CD14-positive monocyte (primary cell): Measurements from ENCODE around the gene URM1. TPM values are rescaled to one million over a fixed set of nuclear protein-coding genes. Genes with fewer than 3 reads are reported as not detected.

Source experiments
- DNase-seq, 3 donors: peaks; one replicate each; pipeline ENCODE4 v3.0.0-alpha.2; 2011 to 2022
- H2AFZ ChIP-seq: 2 replicates; pipeline ENCODE4 v1.6.0; 2012; ENCODE audit warnings: mild to moderate bottlenecking, low read depth, low read length, inconsistent platforms; ENCODE audit not compliant: insufficient read depth, poor library complexity, severe bottlenecking
- H3K27ac ChIP-seq, 2 donors: 1 replicate in 1 of 2; 2 replicates in 1 of 2; pipeline ENCODE4 v1.5.1; 2012 to 2013; ENCODE audit warnings: low read length in 2 of 2, control low read depth in 1 of 2, inconsistent platforms in 1 of 2, low read depth in 1 of 2, mild to moderate bottlenecking in 1 of 2
- H3K27me3 ChIP-seq, 2 donors: one replicate each; pipeline versions ENCODE4 v1.6.0 to v1.6.1; 2011 to 2013; ENCODE audit warnings: low read length in 2 of 2; ENCODE audit not compliant: control insufficient read depth in 2 of 2, insufficient read depth in 2 of 2
- H3K36me3 ChIP-seq, 2 donors: replicated peaks in 1 of 2; 1 replicate in 1 of 2; 2 replicates in 1 of 2; pipeline versions ENCODE4 v1.5.1 to v1.6.1; 2012 to 2013; ENCODE audit warnings: low read length in 2 of 2, control low read depth in 1 of 2, inconsistent platforms in 1 of 2, mild to moderate bottlenecking in 1 of 2; ENCODE audit not compliant: insufficient read depth in 2 of 2, control insufficient read depth in 1 of 2
- H3K4me1 ChIP-seq, 2 donors: 1 replicate in 1 of 2; 2 replicates in 1 of 2; pipeline versions ENCODE4 v1.5.1 to v1.6.1; 2012 to 2013; ENCODE audit warnings: low read length in 2 of 2, control low read depth in 1 of 2, inconsistent platforms in 1 of 2, mild to moderate bottlenecking in 1 of 2, moderate library complexity in 1 of 2; ENCODE audit not compliant: insufficient read depth in 2 of 2, control insufficient read depth in 1 of 2
- H3K4me2 ChIP-seq: replicated peaks from 2 replicates; pipeline ENCODE3; 2012; ENCODE audit warnings: low read length, moderate library complexity, mild to moderate bottlenecking; ENCODE audit not compliant: poor library complexity, severe bottlenecking; ENCODE audit errors: extremely low read depth
- H3K4me3 ChIP-seq, 3 experiments: fragments of 200-600 bp in 1 of 3; sonication (generic) in 1 of 3; replicated peaks in 1 of 3; 1 replicate in 2 of 3; 2 replicates in 1 of 3; pipeline ENCODE4 v1.5.1; 2011 to 2013; ENCODE audit warnings: low read length in 3 of 3, mild to moderate bottlenecking in 3 of 3, control low read depth in 2 of 3, low read depth in 2 of 3, inconsistent platforms in 1 of 3, moderate library complexity in 1 of 3
- H3K79me2 ChIP-seq: 2 replicates; pipeline ENCODE4 v1.6.0; 2012; ENCODE audit warnings: mild to moderate bottlenecking, control low read depth, inconsistent platforms, low read length, moderate library complexity; ENCODE audit not compliant: insufficient read depth
- H3K9ac ChIP-seq: 2 replicates; pipeline ENCODE4 v1.6.0; 2017; ENCODE audit warnings: low read length, mild to moderate bottlenecking; ENCODE audit not compliant: insufficient read depth, poor library complexity, severe bottlenecking
- H3K9me3 ChIP-seq, 2 donors: replicated peaks in 1 of 2; 1 replicate in 1 of 2; 2 replicates in 1 of 2; pipeline versions ENCODE4 v1.5.1 to v1.6.1; 2012 to 2013; ENCODE audit warnings: low read length in 2 of 2, control low read depth in 1 of 2; ENCODE audit not compliant: control insufficient read depth in 1 of 2, insufficient read depth in 1 of 2
- H4K20me1 ChIP-seq: 2 replicates; pipeline ENCODE4 v1.6.0; 2012; ENCODE audit warnings: mild to moderate bottlenecking, low read length, control low read depth, moderate library complexity; ENCODE audit not compliant: insufficient read depth
- H3K27ac Mint-ChIP-seq, 7 donors: one replicate each; pipeline ENCODE4 v1.8.0; 2020; ENCODE audit warnings: mild to moderate bottlenecking in 7 of 7, mixed read lengths in 7 of 7, moderate library complexity in 6 of 7, inconsistent platforms in 2 of 7
- H3K27me3 Mint-ChIP-seq, 3 donors: one replicate each; pipeline ENCODE4 v1.8.0; 2021 to 2022; ENCODE audit warnings: low read depth in 3 of 3, mild to moderate bottlenecking in 3 of 3, mixed read lengths in 3 of 3, moderate library complexity in 3 of 3, inconsistent platforms in 1 of 3
- H3K36me3 Mint-ChIP-seq, 2 donors: one replicate each; pipeline ENCODE4 v1.8.0; 2020; ENCODE audit warnings: mixed read lengths in 2 of 2, inconsistent platforms in 1 of 2, mild to moderate bottlenecking in 1 of 2
- H3K4me1 Mint-ChIP-seq: one replicate; pipeline ENCODE4 v1.8.0; 2020; ENCODE audit warnings: mild to moderate bottlenecking, mixed read lengths
- H3K4me3 Mint-ChIP-seq, 2 donors: one replicate each; pipeline ENCODE4 v1.8.0; 2020; ENCODE audit warnings: mild to moderate bottlenecking in 2 of 2, mixed read lengths in 2 of 2, moderate library complexity in 1 of 2
- H3K9me3 Mint-ChIP-seq, 7 donors: one replicate each; pipeline ENCODE4 v1.8.0; 2020 to 2022; ENCODE audit warnings: mixed read lengths in 7 of 7, mild to moderate bottlenecking in 6 of 7, moderate library complexity in 6 of 7, inconsistent platforms in 2 of 7
- WGBS: methylation state at CpG from one replicate; pipeline ENCODE4 v1.1.5; 2013; ENCODE audit warnings: missing lambda C conversion rate; ENCODE audit not compliant: insufficient coverage; 5-methylcytosine and 5-hydroxymethylcytosine counted together
- intact Hi-C, 2 donors: fragments of 100-400 bp; cut with micrococcal nuclease; formaldehyde crosslinking; loops; one replicate each; pipeline versions ENCODE4 v1.15.0 to v1.15.1; 2023
- polyA plus RNA-seq, 3 donors: library from polyadenylated mRNA; depleted of rRNA in 1 of 3; unstranded in 2 of 3; stranded (reverse) in 1 of 3; fragments of 300-500 nt in 2 of 3; fragments of >200 nt in 1 of 3; fragmentation: Illumina TruSeq in 2 of 3; gene quantifications; 1 replicate in 2 of 3; 2 replicates in 1 of 3; pipeline ENCODE4 v1.2.3, GENCODE V29; 2012 to 2021
- TF ChIP-seq, protein P1 (sequence below): fragments of 200-600 bp; IDR thresholded peaks from one replicate; pipeline ENCODE4 v1.8.0; 2022; ENCODE audit warnings: antibody characterized with exemption, mild to moderate bottlenecking

The URM1 gene
- polyA plus RNA-seq, 3 donors, result 37.5 to 39.7 (median 38.3) TPM

DNA sequence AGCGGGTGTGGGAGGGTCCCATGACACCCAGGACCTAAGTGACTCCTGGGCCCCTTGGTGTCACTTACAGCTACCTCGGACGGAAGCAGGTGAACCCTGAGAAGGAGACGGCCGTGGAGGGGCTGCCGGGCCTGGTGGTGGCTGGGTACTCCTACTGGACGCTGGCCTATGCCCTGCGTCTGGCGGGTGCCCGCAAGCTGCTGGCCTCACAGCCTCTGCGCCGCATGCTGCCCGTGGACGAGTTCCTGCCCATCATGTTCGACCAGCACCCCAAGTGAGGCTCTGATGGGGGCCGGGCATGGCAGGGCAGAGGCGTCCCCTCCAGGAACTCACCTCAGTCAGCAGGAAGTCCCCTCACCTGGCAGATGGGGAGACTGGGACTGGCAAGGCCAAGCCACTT lies 63.2 kb downstream of the URM1 start:
- no peak overlapping the region for H3K27ac Mint-ChIP-seq
- Histone ChIP-seq H3K4me3 (no peak overlapping the region), H3K9ac (no peak overlapping the region), H3K9me3 (no peaks in the 10 kb centered on the region), H4K20me1 (no peaks in the 10 kb centered on the region), H3K36me3 (no peaks in the 10 kb centered on the region), H3K4me1 (peaks cover 0 to 4% of the 10 kb centered on the region in 2 donors), H3K79me2 (no peaks in the 10 kb centered on the region), H3K4me2 (no peak overlapping the region), H3K27ac (no peak overlapping the region), H2AFZ (no peak overlapping the region), H3K27me3 (no peaks in the 10 kb centered on the region)
- TF ChIP-seq, protein P1, sequence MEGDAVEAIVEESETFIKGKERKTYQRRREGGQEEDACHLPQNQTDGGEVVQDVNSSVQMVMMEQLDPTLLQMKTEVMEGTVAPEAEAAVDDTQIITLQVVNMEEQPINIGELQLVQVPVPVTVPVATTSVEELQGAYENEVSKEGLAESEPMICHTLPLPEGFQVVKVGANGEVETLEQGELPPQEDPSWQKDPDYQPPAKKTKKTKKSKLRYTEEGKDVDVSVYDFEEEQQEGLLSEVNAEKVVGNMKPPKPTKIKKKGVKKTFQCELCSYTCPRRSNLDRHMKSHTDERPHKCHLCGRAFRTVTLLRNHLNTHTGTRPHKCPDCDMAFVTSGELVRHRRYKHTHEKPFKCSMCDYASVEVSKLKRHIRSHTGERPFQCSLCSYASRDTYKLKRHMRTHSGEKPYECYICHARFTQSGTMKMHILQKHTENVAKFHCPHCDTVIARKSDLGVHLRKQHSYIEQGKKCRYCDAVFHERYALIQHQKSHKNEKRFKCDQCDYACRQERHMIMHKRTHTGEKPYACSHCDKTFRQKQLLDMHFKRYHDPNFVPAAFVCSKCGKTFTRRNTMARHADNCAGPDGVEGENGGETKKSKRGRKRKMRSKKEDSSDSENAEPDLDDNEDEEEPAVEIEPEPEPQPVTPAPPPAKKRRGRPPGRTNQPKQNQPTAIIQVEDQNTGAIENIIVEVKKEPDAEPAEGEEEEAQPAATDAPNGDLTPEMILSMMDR, result no peak
- H3K36me3 Mint-ChIP-seq, result no peaks in the 10 kb centered on the region
- no peak overlapping the region for H3K4me3 Mint-ChIP-seq
- intact Hi-C loops, result no loop called here
- WGBS, result 94% methylated on average over 17 of the region's 17 CpGs
- no peaks in the 10 kb centered on the region for H3K9me3 Mint-ChIP-seq
- peaks cover 6% of the 10 kb centered on the region for H3K4me1 Mint-ChIP-seq
- DNase-seq, result no peak
- peaks cover under 1 to 3% (median 1%) of the 10 kb centered on the region in 3 donors for H3K27me3 Mint-ChIP-seq

DNA sequence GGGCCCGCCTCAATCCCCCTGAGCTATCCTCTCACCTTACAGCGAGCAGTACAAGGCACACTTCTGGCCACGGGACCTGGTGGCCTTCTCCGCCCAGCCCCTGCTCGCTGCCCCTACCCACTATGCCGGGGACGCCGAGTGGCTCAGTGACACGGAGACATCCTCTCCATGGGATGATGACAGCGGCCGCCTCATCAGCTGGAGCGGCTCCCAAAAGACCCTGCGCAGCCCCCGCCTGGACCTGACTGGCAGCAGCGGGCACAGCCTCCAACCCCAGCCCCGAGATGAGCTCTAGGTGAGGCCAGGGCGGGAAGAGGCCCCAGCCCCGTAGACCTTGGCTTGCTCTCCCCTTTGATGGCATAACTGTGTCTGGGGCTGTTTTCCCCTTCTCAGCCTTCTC lies 64.4 kb downstream of the URM1 start:
- WGBS, result 99% methylated on average over 15 of the region's 18 CpGs
- Mint-ChIP-seq H3K36me3 (no peaks in the 10 kb centered on the region), H3K4me3 (no peak overlapping the region), H3K4me1 (peaks cover 6% of the 10 kb centered on the region), H3K9me3 (peaks cover 0 to 2% (median 0%) of the 10 kb centered on the region in 7 donors), H3K27ac (no peak overlapping the region), H3K27me3 (peaks cover 1 to 2% (median 2%) of the 10 kb centered on the region in 3 donors)
- Histone ChIP-seq H3K9me3 (no peaks in the 10 kb centered on the region), H3K9ac (no peak overlapping the region), H3K79me2 (no peaks in the 10 kb centered on the region), H3K27ac (no peak overlapping the region), H4K20me1 (no peaks in the 10 kb centered on the region), H3K4me3 (no peak overlapping the region), H3K27me3 (no peaks in the 10 kb centered on the region), H3K4me2 (no peak overlapping the region), H2AFZ (no peak overlapping the region), H3K36me3 (no peaks in the 10 kb centered on the region), H3K4me1 (peaks cover 0 to 4% of the 10 kb centered on the region in 2 donors)
- no peak for DNase-seq
- intact Hi-C loops, result no loop called here
- TF ChIP-seq, protein P1, result no peak
